Thyroid gland (tissue), 4 donors: ENCODE measurements around the gene DPYD. TPM values are rescaled to one million over a fixed set of nuclear protein-coding genes. Genes with fewer than 3 reads are reported as not detected.

Source experiments
- DNase-seq, 2 donors: peaks; one replicate each; pipeline ENCODE4 v3.0.0-alpha.2; 2019
- H3K27ac ChIP-seq, 3 donors: fragments of 200-600 bp; sonication (generic); 1 replicate in 2 of 3; 2 replicates in 1 of 3; pipeline ENCODE4 v1.5.1; 2016 to 2019; ENCODE audit warnings: mild to moderate bottlenecking in 1 of 3, moderate library complexity in 1 of 3
- H3K27me3 ChIP-seq: fragments of 200-600 bp; sonication (generic); one replicate; pipeline ENCODE4 v1.5.1; 2019
- H3K36me3 ChIP-seq, 2 donors: fragments of 200-600 bp; sonication (generic); one replicate each; pipeline ENCODE4 v1.5.1; 2016 to 2019
- H3K4me1 ChIP-seq, 2 donors: fragments of 200-600 bp; sonication (generic); one replicate each; pipeline ENCODE4 v1.5.1; 2017 to 2019
- H3K4me3 ChIP-seq, 3 donors: fragments of 200-600 bp; sonication (generic); replicated peaks in 1 of 3; 1 replicate in 2 of 3; 2 replicates in 1 of 3; pipeline ENCODE4 v1.5.1; 2016; ENCODE audit warnings: mild to moderate bottlenecking in 1 of 3
- H3K9me3 ChIP-seq: fragments of 200-600 bp; sonication (generic); one replicate; pipeline ENCODE4 v1.5.1; 2017
- CTCF ChIP-seq, 6 experiments: fragments of 200-600 bp in 3 of 6; fragments of 450-650 bp in 3 of 6; sonication (generic) in 3 of 6; IDR thresholded peaks; one replicate each; pipeline ENCODE4 v1.5.1; 2016 to 2019; ENCODE audit warnings: antibody characterized with exemption in 6 of 6, mild to moderate bottlenecking in 2 of 6, inconsistent platforms in 1 of 6, moderate library complexity in 1 of 6
- POLR2A ChIP-seq, 2 donors: fragments of 450-650 bp; IDR thresholded peaks; one replicate each; pipeline ENCODE4 v1.6.1; 2017; ENCODE audit warnings: antibody characterized with exemption in 2 of 2, mild to moderate bottlenecking in 2 of 2, moderate library complexity in 1 of 2
- WGBS, 2 donors: methylation state at CpG; one replicate each; pipeline ENCODE4 v1.1.5; 2017; 5-methylcytosine and 5-hydroxymethylcytosine counted together
- intact Hi-C: fragments of 100-400 bp; cut with DNase I; formaldehyde crosslinking; loops from one replicate; pipeline ENCODE4 v1.15.1; 2023
- total RNA-seq, 4 donors: library from RNA; depleted of rRNA; stranded (reverse); fragments of >200 nt; gene quantifications; one replicate each; pipeline ENCODE4 v1.2.3, GENCODE V29; 2016

Gene DPYD
- total RNA-seq, 4 donors from 2014 or later, result 27.3 to 54.0 (median 39.5) TPM

- Histone ChIP-seq H3K4me1 (no peaks in the 10 kb centered on the region), H3K9me3 (no peaks in the 10 kb centered on the region), H3K4me3 (no peak overlapping the region), H3K36me3 (no peaks in the 10 kb centered on the region), H3K27me3 (no peaks in the 10 kb centered on the region), H3K27ac (no peak overlapping the region)
- TF ChIP-seq POLR2A (IDR thresholded peaks at IDR 0.05) (no peak), CTCF (IDR thresholded peaks at IDR 0.05) (no peak)
- intact Hi-C loops, result no loop called here
- no peak for DNase-seq
- WGBS, 2 donors, result 96 to 97% methylated on average over 2 of the region's 2 CpGs
Observed at GRCh38 chr1:97143236-97143882, 777.5 kb downstream of the DPYD start.

- no peak for TF ChIP-seq POLR2A (IDR thresholded peaks at IDR 0.05)
- intact Hi-C loops, result no loop called here
Observed at GRCh38 chr1:97140611-97141010, 780.2 kb downstream of the DPYD start.

GRCh38 chr1:97139512-97139911 lies 781.3 kb downstream of the DPYD start:
- TF ChIP-seq CTCF (IDR thresholded peaks at IDR 0.05) (no peak), POLR2A (IDR thresholded peaks at IDR 0.05) (no peak)
- Histone ChIP-seq H3K4me3 (no peak overlapping the region), H3K36me3 (no peaks in the 10 kb centered on the region), H3K9me3 (no peaks in the 10 kb centered on the region), H3K4me1 (no peaks in the 10 kb centered on the region), H3K27ac (no peak overlapping the region), H3K27me3 (no peaks in the 10 kb centered on the region)
- no peak for DNase-seq
- intact Hi-C loops, result no loop called here
- WGBS, 2 donors, result 89% methylated on average over 2 of the region's 2 CpGs

More at GRCh38 chr1:97140611-97141010, 780.2 kb downstream of the DPYD start:
- Histone ChIP-seq H3K4me1 (no peaks in the 10 kb centered on the region), H3K27me3 (no peaks in the 10 kb centered on the region), H3K4me3 (no peak overlapping the region), H3K9me3 (no peaks in the 10 kb centered on the region), H3K36me3 (no peaks in the 10 kb centered on the region), H3K27ac (no peak overlapping the region)
- 87 to 90% methylated on average over 3 of the region's 3 CpGs for WGBS, 2 donors
- DNase-seq, result no peak

GRCh38 chr1:97138515-97139032 lies 782.3 kb downstream of the DPYD start:
- no peak for DNase-seq
- Histone ChIP-seq H3K4me3 (no peak overlapping the region), H3K36me3 (no peaks in the 10 kb centered on the region), H3K27ac (no peak overlapping the region), H3K9me3 (no peaks in the 10 kb centered on the region), H3K27me3 (no peaks in the 10 kb centered on the region), H3K4me1 (no peaks in the 10 kb centered on the region)
- intact Hi-C loops, result no loop called here
- TF ChIP-seq POLR2A (IDR thresholded peaks at IDR 0.05) (no peak), CTCF (IDR thresholded peaks at IDR 0.05) (no peak)
- 44 to 49% methylated on average over 4 of the region's 4 CpGs for WGBS, 2 donors

- Histone ChIP-seq H3K9me3 (no peaks in the 10 kb centered on the region), H3K27ac (no peak overlapping the region), H3K27me3 (no peaks in the 10 kb centered on the region), H3K4me1 (no peaks in the 10 kb centered on the region), H3K36me3 (no peaks in the 10 kb centered on the region), H3K4me3 (no peak overlapping the region)
- WGBS, 2 donors, result 57 to 61% methylated on average over 5 of the region's 5 CpGs
- intact Hi-C loops, result no loop called here
- TF ChIP-seq CTCF (IDR thresholded peaks at IDR 0.05) (peak in 4 of 6 experiments; percentile 9 to 58 (median 44)), POLR2A (IDR thresholded peaks at IDR 0.05) (no peak)
- DNase-seq, result peak in 1 of 2 donors; percentile 4
Observed at GRCh38 chr1:97137862-97138514, 782.8 kb downstream of the DPYD start.
